Vagina (tissue), 2 donors: ENCODE results near the gene HSD17B4. TPM values are rescaled to one million over a fixed set of nuclear protein-coding genes. Genes with fewer than 3 reads are reported as not detected.

Source experiments
- DNase-seq, 2 donors: peaks; one replicate each; pipeline ENCODE4 v3.0.0-alpha.2; 2017; ENCODE audit errors: extremely low spot score in 2 of 2
- H3K27ac ChIP-seq: fragments of 200-600 bp; sonication (generic); one replicate; pipeline ENCODE4 v1.5.1; 2019
- H3K27me3 ChIP-seq: fragments of 200-600 bp; sonication (generic); one replicate; pipeline ENCODE4 v1.5.1; 2019
- H3K36me3 ChIP-seq, 2 donors: fragments of 200-600 bp; sonication (generic); one replicate each; pipeline ENCODE4 v1.5.1; 2017 to 2019
- H3K4me1 ChIP-seq: fragments of 200-600 bp; sonication (generic); one replicate; pipeline ENCODE4 v1.5.1; 2019
- H3K4me3 ChIP-seq, 2 donors: fragments of 200-600 bp; sonication (generic); 1 replicate in 1 of 2; 2 replicates in 1 of 2; pipeline ENCODE4 v1.5.1; 2016 to 2019
- H3K9me3 ChIP-seq: fragments of 200-600 bp; sonication (generic); one replicate; pipeline ENCODE4 v1.5.1; 2019
- CTCF ChIP-seq, 3 experiments: fragments of 450-650 bp in 2 of 3; fragments of 200-600 bp in 1 of 3; sonication (generic) in 1 of 3; IDR thresholded peaks; one replicate each; pipeline ENCODE4 v1.5.1; 2017 to 2019; ENCODE audit warnings: antibody characterized with exemption in 3 of 3, mild to moderate bottlenecking in 2 of 3, moderate library complexity in 2 of 3
- POLR2A ChIP-seq, 2 donors: fragments of 450-650 bp; IDR thresholded peaks; one replicate each; pipeline ENCODE4 v1.6.1; 2017; ENCODE audit warnings: antibody characterized with exemption in 2 of 2, mild to moderate bottlenecking in 2 of 2, moderate library complexity in 2 of 2
- POLR2AphosphoS5 ChIP-seq, 2 donors: sonication (generic); formaldehyde crosslinking; IDR thresholded peaks; one replicate each; pipeline ENCODE4 v1.9.0; 2017; ENCODE audit warnings: antibody characterized with exemption in 2 of 2, mild to moderate bottlenecking in 2 of 2, low read depth in 1 of 2; ENCODE audit not compliant: insufficient read depth in 1 of 2
- intact Hi-C: fragments of 100-400 bp; cut with DNase I; formaldehyde crosslinking; loops from one replicate; pipeline ENCODE4 v1.15.1; 2023
- total RNA-seq: library from RNA; depleted of rRNA; stranded (reverse); fragments of >200 nt; gene quantifications from one replicate; pipeline ENCODE4 v1.2.3, GENCODE V29; 2016

Gene HSD17B4
- total RNA-seq, 1 donor from 2014 or later, result 137 TPM

- intact Hi-C loops, result no loop called here
- Histone ChIP-seq H3K36me3 (peaks cover 0 to 19% of the 10 kb centered on the region in 2 donors), H3K4me3 (no peak overlapping the region), H3K27ac (no peak overlapping the region), H3K27me3 (no peaks in the 10 kb centered on the region), H3K9me3 (no peaks in the 10 kb centered on the region), H3K4me1 (no peaks in the 10 kb centered on the region)
- TF ChIP-seq POLR2AphosphoS5 (IDR thresholded peaks at IDR 0.05; ENCODE audit: insufficient read depth in 1 of 2, low read depth in 1 of 2), result no peak
- TF ChIP-seq POLR2A (IDR thresholded peaks at IDR 0.05), result no peak
- no peak for TF ChIP-seq CTCF (IDR thresholded peaks at IDR 0.05)
- no peak for DNase-seq
Measured at GRCh38 chr5:119541716-119542115, 89.4 kb downstream of the HSD17B4 start.

- H3K4me1 ChIP-seq, result no peaks in the 10 kb centered on the region
- DNase-seq, result no peak
- intact Hi-C loops, result no loop called here
- H3K27ac ChIP-seq, result no peak overlapping the region
- TF ChIP-seq POLR2AphosphoS5 (IDR thresholded peaks at IDR 0.05; ENCODE audit: insufficient read depth in 1 of 2, low read depth in 1 of 2) (no peak), CTCF (IDR thresholded peaks at IDR 0.05) (no peak), POLR2A (IDR thresholded peaks at IDR 0.05) (no peak)
- H3K27me3 ChIP-seq, result no peaks in the 10 kb centered on the region
- no peak overlapping the region for H3K4me3 ChIP-seq
- H3K9me3 ChIP-seq, result no peaks in the 10 kb centered on the region
- no peaks in the 10 kb centered on the region for H3K36me3 ChIP-seq
Measured at GRCh38 chr5:119551819-119552218, 99.5 kb downstream of the HSD17B4 start.

- no peak for TF ChIP-seq POLR2A (IDR thresholded peaks at IDR 0.05)
- no peak for TF ChIP-seq POLR2AphosphoS5 (IDR thresholded peaks at IDR 0.05; ENCODE audit: insufficient read depth in 1 of 2, low read depth in 1 of 2)
- no peak for TF ChIP-seq CTCF (IDR thresholded peaks at IDR 0.05)
- H3K4me1 ChIP-seq, result no peaks in the 10 kb centered on the region
- intact Hi-C loops, result no loop called here
Measured at GRCh38 chr5:119554597-119554996, 102.3 kb downstream of the HSD17B4 start.

GRCh38 chr5:119570910-119571309 lies 118.6 kb downstream of the HSD17B4 start:
- Histone ChIP-seq H3K27me3 (no peaks in the 10 kb centered on the region), H3K27ac (no peak overlapping the region), H3K4me3 (no peak overlapping the region), H3K4me1 (no peaks in the 10 kb centered on the region), H3K9me3 (no peaks in the 10 kb centered on the region), H3K36me3 (no peaks in the 10 kb centered on the region)
- DNase-seq, result no peak
- TF ChIP-seq CTCF (IDR thresholded peaks at IDR 0.05) (no peak), POLR2A (IDR thresholded peaks at IDR 0.05) (no peak), POLR2AphosphoS5 (IDR thresholded peaks at IDR 0.05; ENCODE audit: insufficient read depth in 1 of 2, low read depth in 1 of 2) (no peak)
- intact Hi-C loops, result no loop called here

More at GRCh38 chr5:119554597-119554996, 102.3 kb downstream of the HSD17B4 start:
- Histone ChIP-seq H3K27ac (no peak overlapping the region), H3K36me3 (no peaks in the 10 kb centered on the region), H3K27me3 (no peaks in the 10 kb centered on the region), H3K9me3 (no peaks in the 10 kb centered on the region), H3K4me3 (no peak overlapping the region)
- DNase-seq, result no peak

- intact Hi-C loops, result no loop called here
- TF ChIP-seq CTCF (IDR thresholded peaks at IDR 0.05) (no peak), POLR2A (IDR thresholded peaks at IDR 0.05) (no peak), POLR2AphosphoS5 (IDR thresholded peaks at IDR 0.05; ENCODE audit: insufficient read depth in 1 of 2, low read depth in 1 of 2) (no peak)
- Histone ChIP-seq H3K9me3 (no peaks in the 10 kb centered on the region), H3K4me3 (no peak overlapping the region), H3K4me1 (no peaks in the 10 kb centered on the region), H3K27ac (no peak overlapping the region), H3K36me3 (no peaks in the 10 kb centered on the region), H3K27me3 (no peaks in the 10 kb centered on the region)
- DNase-seq, result no peak
Measured at GRCh38 chr5:119578937-119579336, 126.6 kb downstream of the HSD17B4 start.
